Activated CD8-positive, alpha-beta memory T cell treated with anti-CD3 and anti-CD28 coated beads, Interleukin-2, amount 50 U/mL, for 4 hours (primary cell): ENCODE measurements around the gene DYNC1H1.
"Not testable (repeated sequence)": the region's sequence is repeated elsewhere in the genome, so short reads cannot be mapped to it uniquely, and the experiment has no call there.

Experiments used
- DNase-seq: peaks from one replicate; pipeline ENCODE4 v3.0.0-alpha.2; 2020

Gene DYNC1H1

GRCh38 chr14:102043251-102044025, 79.1 kb downstream of the DYNC1H1 start:
- DNase-seq = no peak

DNA sequence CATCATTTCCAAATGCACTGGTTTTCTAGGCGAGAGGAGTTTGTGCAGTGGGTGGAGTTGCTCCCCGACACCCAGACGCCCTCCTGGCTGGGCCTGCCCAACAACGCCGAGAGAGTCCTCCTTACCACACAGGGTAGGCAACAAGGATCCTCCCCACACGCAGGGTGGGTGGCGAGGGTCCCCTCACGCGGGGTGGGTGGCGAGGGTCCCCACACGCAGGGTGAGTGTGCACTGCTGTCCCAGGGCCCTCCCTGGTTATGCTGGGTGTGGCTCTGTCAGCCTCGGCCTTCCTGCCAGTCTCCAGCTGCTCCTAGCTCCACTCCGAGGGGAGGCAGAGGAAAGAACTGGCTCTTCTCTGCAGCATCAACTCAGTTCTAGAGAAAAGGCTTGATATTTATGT, 80.2 kb downstream of the DYNC1H1 start:
- no peak for DNase-seq

DNA sequence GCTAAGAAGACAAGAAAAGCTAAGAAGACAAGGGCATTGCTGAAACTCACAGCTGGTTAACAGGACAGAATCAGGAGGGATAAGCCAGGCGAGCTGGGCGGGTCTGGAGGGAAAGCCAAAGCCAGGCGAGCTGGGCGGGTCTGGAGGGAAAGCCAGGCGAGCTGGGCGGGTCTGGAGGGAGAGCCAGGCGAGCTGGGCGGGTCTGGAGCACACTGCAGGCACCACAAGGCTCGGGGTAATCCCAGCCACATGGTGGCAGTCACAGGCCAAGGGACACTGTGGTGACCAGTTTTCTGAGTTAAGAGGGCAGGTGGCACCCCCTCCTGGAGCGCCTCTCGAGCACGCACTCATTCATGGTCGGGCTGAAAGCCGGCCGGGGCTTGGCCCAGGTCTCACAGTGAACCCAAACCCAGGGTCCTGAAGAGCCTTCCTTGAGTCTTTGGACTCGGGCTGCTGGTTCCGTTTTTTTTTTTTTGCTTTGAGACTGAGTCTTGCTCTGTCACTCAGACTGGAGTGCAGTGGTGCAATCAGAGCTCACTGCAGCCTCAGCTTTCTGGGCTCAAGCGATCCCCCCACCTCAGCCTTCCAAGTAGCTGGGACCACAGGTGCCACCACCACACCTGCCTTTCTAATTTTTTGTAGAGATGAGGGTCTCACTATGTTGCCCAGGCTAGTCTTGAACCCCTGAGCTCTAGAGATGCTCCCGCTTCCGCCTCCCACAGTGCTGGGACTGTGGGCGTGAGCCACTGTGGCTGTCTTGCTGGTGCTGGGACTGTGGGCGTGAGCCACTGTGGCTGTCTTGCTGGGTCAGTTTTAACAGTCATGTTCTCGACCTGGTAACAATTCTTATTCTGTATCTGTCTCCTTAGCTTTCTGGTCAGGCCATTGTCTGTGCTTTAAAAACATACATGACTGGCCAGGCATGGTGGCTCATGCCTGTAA, 82.2 kb downstream of the DYNC1H1 start:
- no peak for DNase-seq

DNA sequence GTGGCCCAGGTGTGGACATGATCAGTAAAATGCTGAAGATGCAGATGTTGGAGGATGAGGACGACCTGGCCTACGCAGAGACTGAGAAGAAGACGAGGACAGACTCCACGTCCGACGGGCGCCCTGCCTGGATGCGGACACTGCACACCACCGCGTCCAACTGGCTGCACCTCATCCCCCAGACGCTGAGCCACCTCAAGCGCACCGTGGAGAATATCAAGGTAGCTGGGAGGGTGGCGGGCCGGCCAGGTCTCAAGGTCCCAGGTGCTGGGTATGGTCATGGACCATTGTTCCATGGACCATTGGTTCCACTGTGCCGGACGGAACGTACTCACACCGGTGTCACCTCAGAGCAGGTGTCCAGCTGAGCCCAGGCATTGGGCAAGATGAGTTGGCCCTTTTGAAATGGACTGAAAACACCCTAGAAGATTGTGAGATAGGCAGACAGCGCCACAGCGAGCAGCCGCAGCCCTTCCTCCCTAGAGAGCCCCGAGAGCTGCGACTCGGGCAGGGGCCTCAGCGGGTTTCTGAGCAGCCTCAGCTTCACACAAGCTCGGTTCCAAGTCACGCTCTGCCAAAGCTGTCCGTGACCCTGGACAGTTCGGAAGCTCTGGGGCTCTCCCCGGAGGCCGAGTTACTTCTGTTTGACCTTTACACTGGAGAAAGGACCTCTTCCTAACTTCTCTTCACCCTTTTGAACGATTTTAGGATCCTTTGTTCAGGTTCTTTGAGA, 83.6 kb downstream of the DYNC1H1 start:
- DNase-seq = no peak

GRCh38 chr14:102049258-102050025, 85.1 kb downstream of the DYNC1H1 start:
- DNase-seq = no peak

GRCh38 chr14:102050026-102050405, 85.6 kb downstream of the DYNC1H1 start:
- no peak for DNase-seq

DNA sequence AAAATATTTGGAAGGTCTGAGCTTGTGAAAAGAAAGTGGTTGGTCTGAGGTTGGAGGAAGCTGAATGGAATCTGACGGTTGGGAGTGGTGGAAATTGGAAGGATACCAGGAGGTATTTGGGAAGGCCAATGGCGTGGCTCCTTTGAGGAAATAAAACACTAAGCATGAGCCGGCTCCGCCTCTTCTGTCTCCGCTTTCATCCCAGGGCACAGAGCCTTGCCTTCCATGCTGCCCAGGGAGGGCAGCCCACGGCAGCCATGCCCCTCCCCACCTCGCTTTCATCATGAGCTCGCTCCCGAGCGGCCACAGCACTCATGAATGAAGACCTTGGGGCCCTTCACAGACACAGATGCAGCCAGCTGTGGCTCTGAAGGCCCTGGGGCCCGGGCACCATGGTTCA, 86.3 kb downstream of the DYNC1H1 start:
- DNase-seq = no peak

DNA sequence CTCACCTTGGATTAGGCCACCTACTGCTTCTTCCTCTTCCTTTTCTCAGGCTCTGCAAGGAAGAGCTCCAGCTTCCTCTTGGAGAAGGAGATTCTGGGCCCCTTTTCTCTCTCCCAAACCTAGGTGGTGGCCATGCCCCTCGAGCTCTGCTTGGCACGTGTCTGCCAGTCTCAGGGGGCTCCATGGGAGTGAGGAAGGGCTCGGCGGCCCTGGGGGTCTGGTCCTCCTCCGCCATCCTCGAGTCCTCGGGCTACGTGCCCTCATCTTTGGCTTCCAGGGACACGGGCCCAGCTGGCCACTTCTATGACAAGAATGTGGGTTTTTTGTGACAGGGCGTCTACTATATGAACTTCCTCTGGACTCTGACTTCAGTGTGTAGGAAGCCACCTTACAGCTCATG, 88.1 kb downstream of the DYNC1H1 start:
- no peak for DNase-seq

- DNase-seq = no peak
Measured at GRCh38 chr14:102055181-102055901, 91.0 kb downstream of the DYNC1H1 start.

DNA sequence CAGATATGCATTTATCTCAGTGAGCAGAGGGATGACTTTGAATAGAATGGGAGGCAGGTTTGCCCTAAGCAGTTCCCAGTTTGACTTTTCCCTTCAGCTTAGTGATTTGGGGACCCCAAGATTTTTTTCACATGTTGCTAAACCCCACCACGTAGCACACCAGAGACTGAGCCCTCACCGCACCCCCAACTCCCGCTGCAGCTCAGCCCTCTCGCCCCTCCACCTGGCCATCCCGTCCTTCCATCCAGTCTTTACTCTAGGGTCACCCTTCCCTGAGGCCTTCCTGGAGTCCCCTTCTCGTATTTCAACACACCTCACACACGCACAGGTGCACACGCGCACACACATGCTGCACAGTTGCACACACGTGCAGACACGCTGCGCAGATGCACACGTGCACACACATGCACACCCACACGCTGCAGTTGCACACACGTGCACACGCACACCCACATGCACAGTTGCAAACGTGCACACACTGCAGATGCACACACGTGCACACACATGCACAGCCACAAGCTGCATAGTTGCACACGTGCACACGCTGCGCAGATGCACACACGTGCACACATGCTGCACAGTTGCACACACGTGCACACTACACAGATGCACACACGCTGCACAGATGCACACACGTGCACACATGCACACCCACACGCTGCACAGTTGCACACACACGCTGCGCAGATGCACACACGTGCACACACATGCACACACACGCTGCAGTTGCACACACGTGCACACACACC, 92.5 kb downstream of the DYNC1H1 start:
- no peak for DNase-seq

DNA sequence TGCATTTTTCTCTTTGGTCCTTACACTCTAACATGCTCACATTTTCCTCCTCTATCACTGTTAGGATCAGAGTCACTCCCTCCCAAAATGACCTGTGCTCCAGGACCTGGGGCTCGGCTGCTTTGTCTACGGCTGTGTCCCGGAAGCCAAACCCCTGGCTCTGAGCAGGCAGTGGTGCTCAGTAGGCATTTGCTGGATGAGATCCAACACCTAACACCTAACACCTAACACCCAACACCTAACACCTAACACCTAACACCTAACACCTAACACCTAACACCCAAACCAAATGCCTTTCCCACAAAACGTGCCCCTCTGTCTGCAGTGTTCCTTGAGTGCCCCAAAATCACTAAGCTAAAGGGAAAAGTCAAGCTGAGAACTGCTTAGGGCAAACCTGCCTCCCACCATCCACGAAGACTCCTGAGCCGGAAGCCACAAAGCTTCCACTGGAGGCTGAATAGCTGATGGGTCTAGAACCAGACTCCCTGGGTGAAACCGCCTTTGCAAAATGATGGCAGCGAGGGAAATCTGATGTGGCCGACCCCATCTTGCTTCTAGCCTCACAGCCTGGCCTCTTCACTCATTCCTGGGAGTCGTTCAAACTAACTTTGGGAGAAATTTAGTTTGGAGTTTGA, 93.2 kb downstream of the DYNC1H1 start:
- DNase-seq = no peak

DNA sequence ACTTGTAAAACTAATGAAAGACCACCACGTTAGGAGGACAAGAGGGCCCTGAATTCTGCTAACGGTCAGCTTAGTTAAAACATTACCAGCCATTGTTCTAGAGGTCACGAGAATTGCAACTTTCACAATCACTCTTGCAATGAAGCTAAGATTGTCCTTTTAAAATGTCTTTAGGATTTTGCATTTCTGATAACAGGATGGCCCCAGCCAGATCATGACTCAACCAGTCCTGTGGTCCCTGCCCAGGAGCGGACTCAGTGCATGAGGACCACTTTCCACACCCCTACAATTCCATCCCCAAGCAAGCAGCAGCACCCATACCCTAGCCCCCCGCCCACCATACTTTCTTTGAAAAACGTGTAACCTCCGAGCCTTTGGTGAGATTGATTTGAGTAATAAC, 93.8 kb downstream of the DYNC1H1 start:
- no peak for DNase-seq

DNA sequence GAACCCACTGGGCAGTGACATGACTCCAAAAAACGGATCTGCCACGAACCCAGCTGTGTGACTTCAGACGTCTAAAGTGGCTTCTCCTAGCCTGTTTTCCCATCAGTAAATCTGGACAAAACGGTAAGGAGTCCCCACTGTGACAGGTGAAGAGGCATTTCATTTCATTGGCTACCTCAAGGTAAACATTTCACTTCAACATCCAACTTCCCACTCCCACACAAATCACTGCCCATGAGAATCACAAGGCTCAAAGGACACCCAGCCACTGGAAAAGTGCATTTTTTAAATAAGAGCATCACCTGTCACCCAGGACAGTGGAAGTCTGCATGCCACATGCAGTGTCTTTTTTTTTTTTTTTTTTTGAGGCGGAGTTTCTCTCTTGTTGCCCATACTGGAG, 94.6 kb downstream of the DYNC1H1 start:
- DNase-seq = no peak

DNA sequence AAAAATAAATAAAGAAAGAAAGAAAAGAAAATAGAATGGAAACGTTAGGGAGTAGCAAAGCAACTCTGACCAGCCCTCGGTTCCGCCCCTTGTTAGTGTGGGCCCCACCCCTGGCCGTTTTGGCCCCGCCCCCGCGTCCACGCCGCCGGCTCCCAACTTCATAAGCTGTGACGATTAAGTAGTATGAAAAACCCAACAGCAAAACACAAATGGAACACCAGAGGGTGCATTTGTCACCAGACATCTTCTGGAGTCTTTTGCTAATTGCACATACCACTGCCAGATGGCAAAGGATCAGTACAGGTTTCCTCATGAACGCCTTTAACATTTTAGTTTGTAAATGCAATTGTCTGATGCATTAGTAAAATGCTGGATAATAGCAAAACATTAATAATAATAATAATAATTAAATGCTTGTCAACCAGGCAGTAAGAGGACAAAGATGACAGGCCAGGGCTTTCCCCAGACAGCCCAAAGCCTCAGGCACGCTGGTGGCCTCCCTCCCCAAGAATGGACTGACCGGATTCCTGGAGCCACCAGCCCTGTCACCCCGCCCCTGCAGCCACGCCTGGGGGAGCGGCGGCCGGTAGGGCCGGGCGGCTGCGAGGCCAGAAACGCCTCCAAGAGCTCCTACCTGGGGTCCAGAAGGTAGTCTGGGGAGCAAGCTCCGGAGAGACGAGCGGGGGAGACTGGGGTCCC, 98.9 kb downstream of the DYNC1H1 start:
- peak; percentile 71 for DNase-seq

- DNase-seq = no peak
Measured at GRCh38 chr14:102063808-102064429, 99.5 kb downstream of the DYNC1H1 start.

GRCh38 chr14:102064590-102064989, 100.2 kb downstream of the DYNC1H1 start:
- DNase-seq = not testable (repeated sequence)

GRCh38 chr14:102066041-102066451, 101.7 kb downstream of the DYNC1H1 start:
- DNase-seq = no peak

DNA sequence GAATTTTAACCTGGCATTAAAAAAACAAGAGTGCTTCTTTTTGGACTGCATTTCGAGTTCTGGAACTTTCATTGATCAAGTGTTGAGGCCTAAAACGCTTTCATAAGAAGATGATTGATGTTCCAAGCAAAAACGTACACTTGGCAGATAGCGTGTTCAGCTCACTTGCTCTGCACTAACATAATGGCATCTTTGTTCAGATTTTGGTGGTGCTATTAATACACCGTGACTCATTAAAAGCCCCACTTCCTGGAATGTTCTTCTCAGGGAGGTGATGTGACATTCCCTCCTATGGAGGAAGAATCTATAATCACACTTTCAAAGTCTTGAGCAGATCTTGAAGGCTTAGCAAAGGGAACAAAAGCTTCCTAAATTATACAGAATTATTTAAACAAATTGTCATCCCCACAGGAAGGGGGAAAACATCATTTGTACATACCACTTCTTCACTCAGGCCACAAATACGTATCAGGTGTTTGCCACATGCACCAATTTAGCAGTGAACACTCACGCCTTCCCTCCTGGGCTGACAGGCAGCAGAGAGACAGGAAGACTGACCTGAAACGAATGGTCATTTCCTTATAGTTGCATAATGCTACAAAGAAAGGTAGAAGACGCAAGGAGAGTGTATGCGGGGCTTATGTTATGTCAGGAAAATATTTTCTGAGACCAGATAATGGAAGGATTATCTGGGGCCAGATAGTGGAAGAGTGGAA, 107.1 kb downstream of the DYNC1H1 start:
- no peak for DNase-seq
